Neural crest cell (in vitro differentiated cells): ENCODE data around the gene COL20A1. TPM values are rescaled to one million over a fixed set of nuclear protein-coding genes. Genes with fewer than 3 reads are reported as not detected.

Experiments used
- DNase-seq: peaks from one replicate; pipeline ENCODE4 v3.0.0; 2021; ENCODE audit warnings: low read depth, mixed read lengths, low spot score
- H3K27ac Mint-ChIP-seq: one replicate; pipeline ENCODE4 v1.8.0; 2021; ENCODE audit warnings: mild to moderate bottlenecking, mixed read lengths; ENCODE audit not compliant: unreplicated experiment
- H3K27me3 Mint-ChIP-seq: 2 replicates; pipeline ENCODE4 v1.8.0; 2021; ENCODE audit warnings: low read depth, mild to moderate bottlenecking, mixed read lengths
- H3K36me3 Mint-ChIP-seq: 2 replicates; pipeline ENCODE4 v1.8.0; 2021; ENCODE audit warnings: low read depth, mild to moderate bottlenecking, mixed read lengths
- H3K4me1 Mint-ChIP-seq: 2 replicates; pipeline ENCODE4 v1.8.0; 2021; ENCODE audit warnings: mixed read lengths
- H3K4me3 Mint-ChIP-seq: one replicate; pipeline ENCODE4 v1.8.0; 2021; ENCODE audit warnings: mild to moderate bottlenecking, mixed read lengths
- H3K9me3 Mint-ChIP-seq: 2 replicates; pipeline ENCODE4 v1.8.0; 2021; ENCODE audit warnings: mixed read lengths
- total RNA-seq: library from RNA; stranded (reverse); gene quantifications from 2 replicates; pipeline ENCODE4 v1.2.1, GENCODE V29; 2021
- TF ChIP-seq, protein P1 (sequence below): fragments of 200-600 bp; sonication (generic); conservative IDR thresholded peaks from 2 replicates; pipeline ENCODE4 v1.5.0; 2021; ENCODE audit warnings: antibody characterized with exemption, mild to moderate bottlenecking

The COL20A1 gene
- total RNA-seq, 1 donor from 2014 or later, result 10.2 TPM

GRCh38 chr20:63257629-63258028 lies 35.4 kb upstream of the COL20A1 start:
- TF ChIP-seq, protein P1, sequence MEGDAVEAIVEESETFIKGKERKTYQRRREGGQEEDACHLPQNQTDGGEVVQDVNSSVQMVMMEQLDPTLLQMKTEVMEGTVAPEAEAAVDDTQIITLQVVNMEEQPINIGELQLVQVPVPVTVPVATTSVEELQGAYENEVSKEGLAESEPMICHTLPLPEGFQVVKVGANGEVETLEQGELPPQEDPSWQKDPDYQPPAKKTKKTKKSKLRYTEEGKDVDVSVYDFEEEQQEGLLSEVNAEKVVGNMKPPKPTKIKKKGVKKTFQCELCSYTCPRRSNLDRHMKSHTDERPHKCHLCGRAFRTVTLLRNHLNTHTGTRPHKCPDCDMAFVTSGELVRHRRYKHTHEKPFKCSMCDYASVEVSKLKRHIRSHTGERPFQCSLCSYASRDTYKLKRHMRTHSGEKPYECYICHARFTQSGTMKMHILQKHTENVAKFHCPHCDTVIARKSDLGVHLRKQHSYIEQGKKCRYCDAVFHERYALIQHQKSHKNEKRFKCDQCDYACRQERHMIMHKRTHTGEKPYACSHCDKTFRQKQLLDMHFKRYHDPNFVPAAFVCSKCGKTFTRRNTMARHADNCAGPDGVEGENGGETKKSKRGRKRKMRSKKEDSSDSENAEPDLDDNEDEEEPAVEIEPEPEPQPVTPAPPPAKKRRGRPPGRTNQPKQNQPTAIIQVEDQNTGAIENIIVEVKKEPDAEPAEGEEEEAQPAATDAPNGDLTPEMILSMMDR, result no peak
- Mint-ChIP-seq H3K4me3 (peak overlapping the region; percentile 8), H3K36me3 (peaks cover 4% of the 10 kb centered on the region), H3K27me3 (peaks cover 2% of the 10 kb centered on the region), H3K9me3 (no peaks in the 10 kb centered on the region), H3K4me1 (peaks cover 51% of the 10 kb centered on the region), H3K27ac (no peak overlapping the region)
- no peak for DNase-seq

DNA sequence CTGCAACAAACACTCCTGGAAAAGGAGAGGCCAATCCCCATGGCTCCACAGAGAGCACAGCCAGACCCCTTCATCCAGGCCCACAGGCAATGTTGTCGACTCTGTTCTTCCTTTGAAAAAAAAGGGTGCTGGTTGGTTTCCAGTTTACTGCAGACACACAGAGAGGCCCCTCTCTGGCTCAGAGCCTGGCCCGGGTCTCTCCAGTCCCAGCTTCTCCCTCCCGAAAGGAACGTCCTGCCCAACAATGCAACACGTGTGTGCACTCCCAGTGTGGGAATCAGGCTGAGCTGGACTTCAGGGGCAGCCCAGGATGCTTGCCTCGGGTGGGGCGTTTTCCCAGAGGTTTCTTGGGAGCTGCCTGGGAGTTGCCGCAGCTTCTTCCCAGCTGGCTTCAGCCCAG lies 34.2 kb upstream of the COL20A1 start:
- TF ChIP-seq, protein P1, result no peak
- H3K4me3 Mint-ChIP-seq, result no peak overlapping the region

GRCh38 chr20:63259734-63260460 lies 33.1 kb upstream of the COL20A1 start:
- Mint-ChIP-seq H3K4me1 (peaks cover 58% of the 10 kb centered on the region), H3K36me3 (peaks cover 4% of the 10 kb centered on the region), H3K27me3 (peaks cover 2% of the 10 kb centered on the region), H3K27ac (peak overlapping the region; percentile 57), H3K9me3 (no peaks in the 10 kb centered on the region), H3K4me3 (peak overlapping the region; percentile 74)
- DNase-seq, result no peak
- TF ChIP-seq, protein P1, result no peak

More for the DNA sequence above, 34.2 kb upstream of the COL20A1 start:
- Mint-ChIP-seq H3K4me1 (peaks cover 49% of the 10 kb centered on the region), H3K27ac (no peak overlapping the region), H3K9me3 (no peaks in the 10 kb centered on the region), H3K27me3 (peaks cover 2% of the 10 kb centered on the region), H3K36me3 (peaks cover 4% of the 10 kb centered on the region)
- no peak for DNase-seq

- H3K27ac Mint-ChIP-seq, result no peak overlapping the region
- no peaks in the 10 kb centered on the region for H3K9me3 Mint-ChIP-seq
- H3K27me3 Mint-ChIP-seq, result peaks cover 1% of the 10 kb centered on the region
Measured at GRCh38 chr20:63260521-63260920, 32.5 kb upstream of the COL20A1 start.

GRCh38 chr20:63261060-63261794 lies 31.8 kb upstream of the COL20A1 start:
- Mint-ChIP-seq H3K4me1 (peaks cover 46% of the 10 kb centered on the region), H3K27ac (peak overlapping the region; percentile 93), H3K9me3 (no peaks in the 10 kb centered on the region), H3K27me3 (no peaks in the 10 kb centered on the region), H3K36me3 (peaks cover 4% of the 10 kb centered on the region), H3K4me3 (peak overlapping the region; percentile 39)
- TF ChIP-seq, protein P1, result no peak
- DNase-seq, result no peak

More at GRCh38 chr20:63260521-63260920, 32.5 kb upstream of the COL20A1 start:
- peaks cover 4% of the 10 kb centered on the region for H3K36me3 Mint-ChIP-seq
- H3K4me3 Mint-ChIP-seq, result no peak overlapping the region
- DNase-seq, result no peak
- peaks cover 52% of the 10 kb centered on the region for H3K4me1 Mint-ChIP-seq
- TF ChIP-seq, protein P1, result no peak
